Activated CD8-positive, alpha-beta memory T cell treated with anti-CD3 and anti-CD28 coated beads for 1 hour (primary cell): Measurements from ENCODE around the gene MRO.

Experiments used
- DNase-seq, 2 donors: peaks; one replicate each; pipeline ENCODE4 v3.0.0-alpha.2; 2020; ENCODE audit warnings: low read depth in 1 of 2; ENCODE audit errors: extremely low read depth in 1 of 2

Gene MRO

GRCh38 chr18:50748243-50749229, 71.3 kb downstream of the MRO start:
- DNase-seq = no peak

DNA sequence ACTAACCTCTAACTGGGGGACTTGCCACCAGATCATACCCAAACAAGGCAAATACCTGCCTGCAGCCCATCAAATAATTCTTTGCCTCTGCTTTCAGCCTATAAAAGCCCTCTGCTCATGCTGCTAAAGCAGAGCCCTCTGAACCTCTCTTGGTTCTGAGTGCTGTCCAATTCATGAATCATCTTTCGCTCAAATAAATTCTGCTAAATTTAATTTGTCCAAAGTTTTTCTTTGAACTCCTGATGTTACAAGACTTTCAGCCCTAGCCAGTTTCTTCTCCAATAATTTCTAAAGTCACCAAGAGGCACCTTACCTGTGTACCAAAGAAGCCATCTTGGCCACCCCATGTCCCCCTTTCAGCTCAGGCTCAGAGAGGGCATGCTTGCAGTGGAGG, 72.0 kb downstream of the MRO start:
- DNase-seq = no peak

DNA sequence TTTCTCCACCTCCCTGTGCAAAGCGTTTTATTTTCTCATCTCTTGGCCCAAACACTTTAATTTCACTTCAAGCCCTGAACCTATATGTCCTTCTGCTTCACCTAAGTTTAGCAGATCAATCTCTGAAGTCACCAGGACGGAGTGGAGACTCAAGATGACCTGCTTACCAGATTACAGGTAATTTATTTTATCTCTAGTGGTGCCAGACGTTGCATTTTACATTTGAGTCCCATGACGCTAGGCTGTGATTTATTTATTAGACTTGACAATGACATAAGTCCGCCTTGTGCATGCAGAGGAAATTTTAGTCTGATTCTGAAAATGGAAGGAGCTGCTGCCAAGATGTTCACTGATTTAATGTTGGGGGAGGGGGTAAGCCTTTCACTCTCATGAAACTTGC, 73.9 kb downstream of the MRO start:
- DNase-seq = no peak
